Renal pelvis (tissue), 4 donors: ENCODE data around the gene DNAH6. TPM values are rescaled to one million over a fixed set of nuclear protein-coding genes. Genes with fewer than 3 reads are reported as not detected.

Experiments
- DNase-seq: peaks from one replicate; pipeline ENCODE4 v3.0.0-alpha.2; 2013
- polyA plus RNA-seq, 3 donors: library from polyadenylated mRNA; unstranded; fragments of 120-200 nt; gene quantifications; one replicate each; pipeline ENCODE4 v1.2.1, GENCODE V29; 2013; ENCODE audit not compliant: insufficient read length in 3 of 3

DNAH6 gene
- polyA plus RNA-seq, 3 donors: 0.82 to 3.7 (median 2.0) TPM

DNA sequence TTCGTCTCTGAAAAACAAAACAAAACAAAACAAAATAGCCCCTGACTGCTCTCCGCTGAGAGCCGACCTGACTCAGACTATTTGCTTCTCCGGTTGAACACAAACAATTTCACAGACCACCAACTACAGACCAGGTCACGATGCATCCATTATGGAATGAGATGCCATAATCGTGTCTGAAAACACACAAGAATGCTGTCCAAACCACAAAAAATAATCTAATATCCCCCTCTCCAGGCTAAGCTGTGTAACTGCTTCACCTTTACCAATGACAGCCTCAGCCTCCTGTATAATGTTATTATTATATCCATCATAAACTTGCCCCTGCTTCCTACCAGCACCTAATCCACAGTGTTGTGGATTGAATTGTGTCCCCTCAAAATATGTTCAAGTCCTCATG, 114.7 kb downstream of the DNAH6 start:
- peak; percentile 11 for DNase-seq

DNA sequence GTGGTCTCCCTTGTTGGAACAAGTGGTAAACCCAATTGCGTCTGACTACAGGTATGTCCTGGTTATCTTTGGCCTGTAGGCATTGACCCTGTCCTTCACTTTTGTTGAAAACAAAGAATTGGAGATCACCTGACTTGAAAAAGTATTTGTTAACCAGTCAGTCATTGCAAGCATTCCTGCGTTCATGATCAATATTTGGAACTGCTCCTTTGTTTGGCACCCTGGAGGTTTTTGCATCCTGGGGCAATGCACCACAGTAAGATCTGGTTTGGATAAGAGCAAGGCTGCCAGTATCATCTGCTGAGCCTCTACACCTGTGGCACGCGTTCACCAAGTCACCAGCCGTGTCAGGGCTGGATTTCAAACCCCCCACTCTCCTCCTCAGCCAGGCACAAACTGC, 115.7 kb downstream of the DNAH6 start:
- DNase-seq: no peak

DNA sequence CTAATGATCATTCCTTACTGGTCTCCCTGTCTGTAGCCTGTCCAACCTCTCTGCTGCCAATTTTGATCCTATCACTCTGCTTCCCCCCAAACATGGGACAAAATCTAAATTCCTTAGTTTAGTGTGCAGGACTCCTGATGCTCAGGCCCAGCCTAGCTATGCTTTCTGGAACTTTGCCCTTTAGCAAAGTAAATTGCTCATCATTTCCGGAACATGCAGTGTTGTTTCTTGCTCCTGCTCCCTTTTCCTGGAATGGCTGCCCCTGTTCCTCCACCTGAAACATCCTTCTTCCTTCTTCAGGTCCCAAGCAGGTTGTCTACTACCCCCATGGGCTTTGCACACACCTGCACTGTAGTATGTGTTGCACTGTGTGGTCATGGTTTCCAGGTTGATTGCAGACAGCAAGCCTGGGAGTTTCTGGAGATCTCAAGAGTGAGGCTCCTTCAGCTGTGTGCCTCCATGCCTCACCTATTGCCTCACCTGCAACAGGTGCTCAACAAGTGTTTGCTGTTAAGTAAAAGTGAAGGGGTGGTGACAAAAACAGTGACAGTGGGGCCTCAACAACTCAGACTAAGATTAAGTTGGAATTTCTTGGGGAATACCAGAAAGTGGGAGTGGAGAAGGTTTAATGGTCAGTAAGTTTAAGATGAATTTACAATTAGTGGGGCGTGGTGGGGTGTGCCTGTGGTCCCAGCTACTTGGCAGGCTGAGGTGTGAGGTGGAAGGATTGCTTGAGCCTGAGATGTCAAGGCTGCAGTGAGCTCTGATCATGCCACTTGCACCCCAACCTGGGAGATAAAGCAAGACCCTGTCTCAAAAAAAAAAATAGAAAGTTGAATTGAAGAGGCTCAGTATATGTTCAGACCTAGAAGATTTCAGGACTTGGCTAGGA, 120.0 kb downstream of the DNAH6 start:
- DNase-seq: no peak

DNA sequence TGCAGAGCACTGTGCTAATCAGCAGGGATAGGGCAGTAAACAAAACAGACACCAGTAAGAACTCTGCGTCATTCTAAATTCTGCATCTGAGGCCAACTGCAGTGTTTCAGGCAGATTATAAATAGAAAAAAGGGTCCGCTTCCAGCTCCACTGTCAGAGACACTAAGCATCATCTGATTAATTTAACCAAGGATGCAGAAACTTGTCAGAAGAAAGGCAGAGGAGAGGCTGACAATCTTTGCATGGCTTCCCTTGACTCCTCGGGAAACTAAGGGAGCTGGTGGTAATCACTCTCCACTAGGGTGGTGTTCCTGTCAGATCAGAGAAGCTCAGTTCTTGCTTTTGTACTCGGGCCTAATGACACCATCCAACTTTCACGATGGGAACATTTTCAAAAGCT, 123.5 kb downstream of the DNAH6 start:
- DNase-seq: no peak

DNA sequence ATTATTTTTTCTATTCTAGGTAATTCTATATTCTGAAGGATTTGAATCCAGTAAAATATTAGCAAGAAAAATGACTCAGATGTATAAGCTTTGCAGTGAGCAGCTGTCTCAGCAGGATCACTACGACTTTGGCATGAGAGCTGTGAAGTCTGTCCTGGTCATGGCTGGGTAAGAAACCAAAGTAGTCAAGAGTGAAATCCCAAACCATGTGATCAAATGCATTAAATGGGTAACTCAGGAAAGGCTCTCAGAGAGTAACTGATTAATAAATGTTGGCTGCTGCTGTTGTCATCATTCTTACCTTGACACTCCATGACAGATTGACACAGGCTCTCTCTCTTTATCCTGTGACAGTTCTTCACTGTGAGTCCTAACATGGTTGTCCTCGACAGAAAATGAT, 124.1 kb downstream of the DNAH6 start:
- DNase-seq: peak; percentile 27

DNA sequence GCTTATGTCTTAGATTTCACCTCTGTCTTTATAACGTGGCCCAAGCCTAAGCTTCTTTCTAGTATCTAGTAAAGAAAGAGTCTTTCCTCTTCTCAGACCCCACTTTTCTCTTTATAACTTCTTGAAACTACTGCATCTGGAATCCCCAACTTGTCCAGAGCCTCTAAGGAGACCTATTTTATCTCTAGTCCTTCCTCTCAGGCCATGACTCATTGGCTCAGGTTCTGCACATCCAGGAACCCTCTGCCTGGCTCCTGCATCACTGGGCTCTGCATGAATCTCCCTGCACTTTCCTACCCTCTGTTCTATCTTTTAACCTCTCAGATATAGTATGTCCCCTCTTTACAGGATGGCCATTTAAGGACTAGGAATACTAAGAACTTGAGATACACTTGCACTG, 124.7 kb downstream of the DNAH6 start:
- no peak for DNase-seq

DNA sequence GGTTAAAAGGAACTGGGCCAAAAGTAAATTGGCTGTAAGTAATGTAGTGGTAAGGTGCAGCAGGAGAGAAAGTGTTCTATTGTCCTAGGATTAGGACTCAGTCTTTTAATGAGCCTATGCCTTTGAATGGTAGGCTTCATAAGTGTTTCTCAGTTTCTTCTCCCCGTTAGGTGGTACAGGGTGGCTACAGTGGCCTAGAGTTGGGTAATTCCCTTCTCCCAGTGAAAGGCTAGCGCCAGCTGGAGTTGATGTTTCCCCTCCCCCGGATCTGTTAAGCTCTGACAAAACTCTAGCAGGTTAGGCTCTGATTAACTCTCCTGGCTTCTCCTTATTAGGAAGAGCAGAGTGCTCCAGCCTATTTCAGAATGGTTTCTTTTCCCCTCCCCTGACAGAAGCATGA, 127.7 kb downstream of the DNAH6 start:
- DNase-seq: no peak

DNA sequence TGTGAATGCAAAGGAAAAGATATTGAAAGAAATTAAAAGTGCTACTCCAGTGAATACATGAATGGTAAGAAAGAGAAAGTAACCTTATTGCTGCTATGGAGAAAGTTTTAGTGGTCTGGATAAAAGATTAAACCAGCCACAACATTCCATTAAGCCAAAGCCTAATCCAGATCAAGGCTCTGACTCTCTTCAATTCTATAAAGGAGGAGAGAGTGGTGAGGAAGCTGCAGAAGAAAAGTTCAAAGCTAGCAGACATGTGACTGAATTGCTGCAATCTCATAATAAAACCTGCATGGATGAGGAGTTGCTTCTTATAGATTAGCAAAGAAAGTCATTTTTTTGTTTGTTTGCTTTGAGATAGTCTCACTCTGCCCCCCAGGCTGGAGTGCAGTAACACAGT, 130.2 kb downstream of the DNAH6 start:
- no peak for DNase-seq

DNA sequence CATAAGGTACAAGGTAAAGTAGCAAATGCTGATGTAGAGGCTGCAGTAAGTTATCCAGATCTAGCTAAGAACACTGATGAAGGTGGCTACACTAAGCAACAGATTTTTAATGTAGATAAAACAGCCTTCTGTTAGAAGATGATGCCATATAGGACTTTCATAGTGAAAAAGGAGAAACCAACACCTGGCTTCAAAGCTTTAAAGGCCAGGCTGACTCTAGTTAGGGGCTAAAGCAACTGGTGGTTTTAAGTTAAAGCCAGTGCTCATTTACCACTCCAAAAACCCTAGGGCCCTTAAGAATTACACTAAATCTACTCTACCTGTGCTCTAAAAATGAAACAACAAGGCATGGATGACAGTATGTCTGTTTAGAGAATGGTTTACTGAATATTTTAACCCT, 131.0 kb downstream of the DNAH6 start:
- no peak for DNase-seq

DNA sequence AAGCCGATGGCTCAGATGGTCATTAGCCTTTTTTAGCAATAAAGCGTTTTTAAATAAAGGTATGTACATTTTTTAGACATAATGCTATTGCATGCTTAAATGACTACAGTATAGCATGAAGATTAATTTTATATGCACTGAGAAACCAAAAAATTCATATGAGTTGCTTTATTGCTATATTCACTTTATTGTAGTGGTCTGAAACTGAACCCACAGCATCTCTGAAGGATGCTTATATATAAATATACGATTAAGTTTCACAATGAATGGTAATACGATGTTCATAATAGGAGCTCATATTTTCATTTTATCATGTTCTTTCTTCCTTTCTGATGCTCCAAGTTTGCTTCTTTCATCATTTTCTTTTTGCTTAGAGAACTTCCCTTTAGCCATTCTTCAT, 132.8 kb downstream of the DNAH6 start:
- DNase-seq: no peak

DNA sequence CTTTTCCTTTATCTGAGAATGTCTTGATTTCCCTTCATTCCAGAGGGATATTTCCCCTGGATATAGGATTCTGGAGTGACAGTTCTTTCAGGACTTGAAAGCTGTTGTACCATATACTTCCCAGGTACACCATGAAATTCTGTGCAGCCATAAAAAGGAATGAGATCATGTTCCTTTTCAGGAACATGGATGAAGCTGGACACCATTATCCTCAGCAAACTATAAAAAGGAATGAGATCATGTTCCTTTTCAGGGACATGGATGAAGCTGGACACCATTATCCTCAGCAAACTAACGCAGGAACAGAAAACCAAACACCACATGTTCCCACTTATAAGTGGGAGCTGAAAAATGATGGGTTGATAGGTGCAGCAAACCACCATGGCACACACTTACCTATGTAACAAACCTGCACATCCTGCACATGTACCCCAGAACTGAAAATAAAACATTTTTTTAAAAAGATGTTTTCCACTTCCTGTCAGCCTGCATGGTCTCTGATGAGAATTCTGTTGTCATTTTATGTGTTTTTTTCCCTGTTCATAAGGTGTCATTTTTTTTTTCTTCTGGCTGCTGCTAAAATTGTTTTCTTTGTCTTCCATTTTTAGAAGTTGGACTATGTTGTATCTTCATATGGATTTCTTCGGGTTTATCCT, 133.3 kb downstream of the DNAH6 start:
- no peak for DNase-seq

DNA sequence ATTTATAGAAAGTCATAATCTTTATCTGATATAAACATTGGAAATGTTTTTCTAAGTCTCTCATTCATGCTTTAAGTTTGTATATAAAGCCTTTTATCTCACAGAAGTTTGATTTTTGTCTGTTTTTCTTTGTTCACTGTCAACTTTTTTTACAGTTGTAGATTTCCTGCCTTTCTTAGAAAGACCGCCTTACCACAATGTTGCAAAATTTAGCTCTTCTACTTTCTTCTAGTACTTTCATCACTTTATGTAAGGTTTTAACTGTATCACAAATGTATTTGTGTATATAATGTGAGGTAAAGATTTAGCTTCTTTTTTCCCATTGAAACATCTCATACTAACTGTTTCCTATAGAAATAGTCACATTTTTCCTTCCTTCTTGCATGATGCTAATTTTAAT, 136.1 kb downstream of the DNAH6 start:
- DNase-seq: no peak

DNA sequence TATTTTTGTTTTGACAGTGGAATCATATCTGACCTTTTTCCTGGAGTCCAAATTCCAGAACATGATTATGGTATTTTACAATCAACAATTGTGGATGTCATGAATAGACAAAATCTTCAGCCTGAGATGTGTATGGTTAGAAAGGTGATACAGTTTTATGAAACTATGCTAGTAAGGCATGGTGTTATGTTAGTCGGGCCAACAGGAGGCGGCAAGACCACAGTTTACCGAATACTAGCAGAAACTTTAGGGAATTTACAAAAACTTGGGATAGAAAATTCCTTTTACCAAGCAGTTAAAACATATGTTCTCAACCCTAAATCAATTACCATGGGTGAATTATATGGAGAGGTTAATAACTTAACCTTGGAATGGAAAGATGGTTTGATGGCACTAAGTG, 137.0 kb downstream of the DNAH6 start:
- DNase-seq: no peak

DNA sequence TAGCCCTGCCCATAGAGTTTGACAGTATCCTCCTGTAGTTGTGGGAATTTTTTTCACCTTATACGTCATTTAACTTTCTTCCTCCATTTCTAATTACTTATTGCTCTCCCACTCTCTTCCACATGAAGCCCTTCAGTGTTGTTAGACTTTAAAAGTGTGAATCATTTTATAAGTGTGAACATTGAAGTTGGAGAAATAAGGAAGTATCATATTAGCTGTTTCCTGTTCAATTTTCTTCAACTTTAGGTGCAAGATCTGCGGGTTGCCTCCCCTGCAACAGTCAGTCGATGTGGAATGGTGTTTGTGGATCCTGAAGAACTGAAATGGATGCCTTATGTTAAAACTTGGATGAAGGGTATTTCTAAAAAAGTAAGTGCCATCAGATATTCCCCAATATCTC, 138.1 kb downstream of the DNAH6 start:
- no peak for DNase-seq

DNA sequence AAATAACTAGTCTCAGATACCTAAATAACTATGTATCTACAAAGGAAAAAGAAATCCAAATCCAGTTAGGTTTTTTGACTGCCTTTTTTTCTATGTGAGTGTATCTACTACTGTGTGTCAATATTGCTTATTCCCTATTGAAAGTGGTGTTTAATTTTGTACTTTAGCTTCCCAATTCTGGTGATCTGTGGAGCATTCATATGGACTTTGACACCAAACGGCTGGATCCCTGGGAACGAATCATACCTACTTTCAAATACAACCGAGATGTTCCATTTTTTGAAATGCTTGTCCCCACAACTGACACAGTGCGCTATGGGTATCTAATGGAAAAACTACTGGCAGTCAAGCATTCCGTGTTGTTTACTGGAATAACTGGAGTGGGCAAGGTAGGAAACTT, 152.8 kb downstream of the DNAH6 start:
- DNase-seq: no peak

DNA sequence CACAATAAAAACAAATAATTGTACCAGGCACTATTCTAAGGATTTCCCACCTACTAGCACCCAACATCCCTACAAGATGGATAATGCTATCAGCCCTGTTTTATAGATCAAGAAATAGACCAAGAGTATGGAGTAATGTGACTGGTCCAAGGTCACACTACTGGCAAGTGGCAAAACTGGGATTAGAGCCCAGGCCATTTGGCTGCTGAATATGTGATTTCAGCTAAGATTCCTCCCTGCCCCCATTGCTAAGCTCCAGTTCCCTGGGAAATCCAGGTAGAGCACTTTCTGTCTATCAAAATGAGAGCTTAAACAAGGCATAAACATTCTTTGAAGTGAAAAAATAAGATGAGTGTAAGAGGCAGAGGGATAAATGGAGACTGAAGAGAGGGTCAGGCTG, 157.8 kb downstream of the DNAH6 start:
- no peak for DNase-seq

DNA sequence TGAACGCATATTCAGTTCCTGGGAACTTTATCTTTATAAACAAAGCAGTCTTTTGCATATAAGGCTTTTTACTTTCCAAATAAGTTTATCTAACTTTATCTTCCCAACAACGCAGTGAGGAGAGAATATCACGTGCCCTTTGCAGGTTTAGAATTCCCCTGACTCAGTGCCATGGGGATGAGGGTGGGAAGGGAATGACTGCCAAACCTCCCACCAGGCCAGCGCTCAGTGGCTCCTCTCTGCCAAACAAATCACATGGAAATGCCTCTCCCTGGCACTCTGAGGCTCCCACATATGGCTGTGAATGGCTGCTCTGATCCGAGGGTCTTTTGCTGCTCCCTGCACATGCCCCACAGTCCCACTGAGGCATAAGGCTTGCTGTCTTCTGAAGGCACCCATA, 158.3 kb downstream of the DNAH6 start:
- no peak for DNase-seq

DNA sequence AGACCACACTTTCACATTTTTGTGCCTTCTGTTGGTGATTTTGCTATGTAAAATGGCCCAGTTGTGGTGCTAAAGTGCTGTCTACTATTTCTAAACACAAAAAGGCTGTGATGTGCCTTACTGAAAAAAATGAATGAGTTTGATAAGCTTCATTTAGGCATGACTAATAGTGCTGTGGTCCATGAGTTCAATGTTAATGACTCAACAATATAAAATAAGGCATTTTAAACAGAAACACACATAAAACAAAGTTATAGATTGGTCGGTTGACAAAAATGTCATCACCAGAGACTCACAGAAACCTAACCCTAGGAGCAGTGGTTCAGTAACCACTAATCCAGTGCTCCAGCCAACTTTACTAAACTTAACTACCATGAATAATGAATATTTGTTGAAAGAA, 160.0 kb downstream of the DNAH6 start:
- DNase-seq: no peak

DNA sequence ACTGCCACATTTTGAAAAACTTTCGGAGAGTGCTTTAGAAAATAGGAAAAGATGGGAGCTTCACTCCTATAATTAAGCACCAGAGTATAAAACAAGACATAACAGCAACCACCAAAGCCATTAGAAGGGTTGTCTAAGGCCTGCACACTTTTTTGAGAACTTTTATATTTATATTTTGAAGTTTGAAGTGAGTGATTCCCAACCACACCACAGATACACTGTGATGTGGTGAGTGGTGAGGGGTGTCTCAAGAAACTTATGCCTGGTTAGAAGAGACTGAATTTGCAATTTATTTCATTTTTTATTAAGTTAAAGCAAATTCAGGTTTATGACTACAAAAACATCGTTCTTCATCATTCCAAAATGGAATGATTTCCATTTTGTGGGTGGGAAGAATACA, 161.9 kb downstream of the DNAH6 start:
- no peak for DNase-seq

DNA sequence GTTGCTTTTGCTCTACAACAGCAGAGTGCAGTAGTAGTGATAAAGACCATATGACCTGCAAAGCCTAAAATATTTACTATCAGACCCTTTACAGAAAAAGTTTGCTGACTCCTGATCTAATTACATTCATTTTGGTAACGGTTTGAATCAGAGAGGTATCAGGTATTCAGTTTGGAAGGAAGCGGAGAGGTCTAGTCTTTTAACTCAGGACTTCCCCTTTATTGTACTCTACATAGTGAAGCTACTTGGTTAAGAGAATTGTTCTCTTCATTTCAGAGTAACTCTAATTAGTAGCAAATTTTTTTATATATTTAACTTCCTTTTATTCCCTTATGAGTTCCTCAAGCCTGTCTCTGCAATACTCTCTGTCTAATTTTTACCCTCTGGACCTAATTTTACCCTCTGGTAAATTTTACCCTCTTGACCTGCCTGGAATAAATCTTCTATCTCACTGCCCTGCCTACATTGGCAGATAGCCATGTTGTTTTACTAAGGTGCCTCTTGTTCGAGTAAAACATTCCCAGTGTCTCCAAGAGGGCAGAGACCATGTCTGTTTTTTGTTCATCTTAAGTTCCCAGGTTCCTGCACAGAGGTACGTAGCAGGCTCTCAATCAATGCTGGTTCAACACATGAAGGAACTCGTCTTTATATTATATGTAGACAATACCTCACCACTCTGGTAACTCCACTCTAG, 170.6 kb downstream of the DNAH6 start:
- peak; percentile 9 for DNase-seq

DNA sequence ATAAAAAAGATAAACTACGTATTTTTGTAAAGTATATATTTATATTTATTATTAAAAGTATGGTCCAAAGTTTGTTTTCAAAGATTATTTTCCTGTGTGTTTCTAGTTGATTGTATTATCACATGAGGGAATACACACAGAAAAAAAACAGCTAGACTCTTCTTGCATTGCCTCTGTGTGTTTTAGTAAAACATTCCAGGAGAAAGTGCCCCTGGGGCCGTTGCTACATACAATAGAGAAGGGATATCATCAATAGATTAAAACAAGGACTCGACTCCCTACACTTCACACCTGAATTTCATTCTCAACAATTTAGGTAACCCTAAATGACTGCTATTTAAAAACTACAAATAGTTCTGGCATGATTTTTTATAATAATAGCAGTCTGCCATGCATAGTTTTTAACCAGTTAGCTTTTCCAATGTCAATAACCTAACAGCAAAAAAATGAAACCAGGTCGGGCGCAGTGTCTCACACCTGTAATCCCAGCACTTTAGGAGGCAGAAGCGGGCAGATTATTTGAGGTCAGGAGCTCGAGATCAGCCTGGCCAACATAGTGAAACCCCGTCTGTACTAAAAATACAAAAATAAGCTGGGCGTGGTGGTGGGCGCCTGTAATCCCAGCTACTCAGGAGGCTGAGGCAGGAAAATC, 171.3 kb downstream of the DNAH6 start:
- DNase-seq: no peak

DNA sequence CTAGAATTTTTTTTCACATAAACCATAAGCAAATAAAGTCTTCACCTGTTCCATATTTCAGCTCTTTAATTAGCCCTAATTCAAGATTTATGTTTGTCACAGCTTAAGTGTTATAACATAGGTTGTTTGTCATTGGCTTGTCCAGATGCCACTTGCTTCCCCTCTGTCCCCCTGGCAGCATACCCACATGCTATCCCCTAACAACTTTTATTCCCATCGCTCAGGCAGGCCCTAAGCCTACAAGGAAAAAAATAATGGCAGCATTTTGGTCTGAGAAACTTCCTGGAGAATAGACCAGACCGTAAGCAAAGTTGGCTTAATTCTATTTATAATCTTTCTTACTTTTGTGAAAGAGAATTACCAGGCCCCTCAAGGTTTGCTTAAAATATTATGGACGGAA, 173.9 kb downstream of the DNAH6 start:
- no peak for DNase-seq
